DND-41 (cell line): ENCODE data around the gene ADARB2.

Experiments used
- CTCF ChIP-seq: IDR thresholded peaks from 2 replicates; pipeline ENCODE4 v1.5.1; 2012; ENCODE audit warnings: borderline replicate concordance, low read length, moderate library complexity, mild to moderate bottlenecking; ENCODE audit not compliant: poor library complexity, severe bottlenecking; ENCODE audit errors: extremely low read depth
- EZH2 ChIP-seq: IDR thresholded peaks from 3 replicates; pipeline ENCODE4 v1.6.1; 2012; ENCODE audit warnings: borderline replicate concordance, low read depth, mild to moderate bottlenecking, moderate library complexity, low read length, inconsistent platforms; ENCODE audit not compliant: severe bottlenecking

- TF ChIP-seq CTCF (no peak), EZH2 (no peak)
Observed at GRCh38 chr10:1654811-1655356, 82.4 kb downstream of the ADARB2 start.
